Measurements from ENCODE around the gene RBP3. TPM values are rescaled to one million over a fixed set of nuclear protein-coding genes. Genes with fewer than 3 reads are reported as not detected.

RBP3 gene
- total and polyA plus RNA-seq, 2 of the 4 experiments (the other 2 are of a cell fraction) = not detected

GRCh38 chr10:47300429-47300931 is 47.7 kb upstream of the RBP3 start:
- H3K27me3 ChIP-seq (ENCODE audit: control insufficient read depth, insufficient read depth, low read length) = peaks cover 84% of the 10 kb centered on the region

More at GRCh38 chr10:47300429-47300931, 47.7 kb upstream of the RBP3 start:
- Histone ChIP-seq H3K4me2 (ENCODE audit: low read depth, low read length) (peak overlapping the region; percentile 44; the same call in 1 of the 2 replicates), H4K5ac (ENCODE audit: low read depth, low read length) (no peak overlapping the region), H3K4me1 (ENCODE audit: control insufficient read depth, insufficient read depth, low read length) (no peaks in the 10 kb centered on the region; the same call in 1 of the 2 replicates), H2BK15ac (ENCODE audit: low read depth, low read length) (no peak overlapping the region), H3K56ac (ENCODE audit: extremely low read depth, insufficient read depth, low read length) (no peak overlapping the region), H3K79me1 (ENCODE audit: low read depth in 1 of 2, low read length in 2 of 2) (no peaks in the 10 kb centered on the region), H2BK120ac (ENCODE audit: low read depth, low read length) (no peak overlapping the region), H3K9ac (ENCODE audit: low read depth, low read length) (no peak overlapping the region), H3K23ac (ENCODE audit: low read depth, low read length) (no peak overlapping the region), H2AK5ac (ENCODE audit: low read depth, low read length) (no peak overlapping the region), H2AFZ (replicated peaks; ENCODE audit: low read length, poor library complexity) (peak overlapping the region; percentile 46), H2AK9ac (replicated peaks; ENCODE audit: low read depth, low read length, poor library complexity) (no peak overlapping the region), H2BK5ac (ENCODE audit: low read depth, low read length, poor library complexity, severe bottlenecking) (no peak overlapping the region), H4K91ac (ENCODE audit: insufficient read depth, low read depth, low read length) (no peak overlapping the region), H3K9me3 (ENCODE audit: control insufficient read depth, insufficient read depth, low read length) (no peaks in the 10 kb centered on the region), H3K36me3 (ENCODE audit: control insufficient read depth, insufficient read depth, low read length) (no peaks in the 10 kb centered on the region), H3K14ac (replicated peaks; ENCODE audit: low read depth, low read length) (no peak overlapping the region), H2BK20ac (ENCODE audit: low read depth, low read length) (no peak overlapping the region), H4K8ac (ENCODE audit: low read depth in 2 of 2, low read length in 2 of 2) (no peak overlapping the region), H3K27ac (ENCODE audit: insufficient read depth, low read length) (no peak overlapping the region), H4K20me1 (ENCODE audit: insufficient read depth, low read length) (no peaks in the 10 kb centered on the region), H3K9me1 (ENCODE audit: insufficient read depth, low read length) (no peaks in the 10 kb centered on the region; the same call in 1 of the 2 replicates), H3K18ac (ENCODE audit: low read depth, low read length) (no peak overlapping the region), H3K4ac (ENCODE audit: low read depth, low read length) (no peak overlapping the region), H3K4me3 (ENCODE audit: insufficient read depth, low read depth, low read length) (peak overlapping the region; percentile 25; the same call in 1 of the 2 replicates)
- ATAC-seq (ENCODE audit: low read depth) (peak; percentile 61), DNase-seq (no peak)
- ChIA-PET CTCF (no interaction called here), POLR2A (ENCODE audit: unreplicated experiment) (no interaction called here)
- TF ChIP-seq BHLHE40 (IDR thresholded peaks at IDR 0.05; ENCODE audit: low read depth, low read length) (no peak), NFE2L2 (IDR thresholded peaks at IDR 0.05; ENCODE audit: low read depth, low read length) (no peak), RAD21 (IDR thresholded peaks at IDR 0.05; ENCODE audit: low read length) (no peak), CEBPB (IDR thresholded peaks at IDR 0.05; ENCODE audit: low read depth, low read length) (no peak), RCOR1 (IDR thresholded peaks at IDR 0.05; ENCODE audit: insufficient replicate concordance, low read length) (no peak), POLR2A (IDR thresholded peaks at IDR 0.05; ENCODE audit: low read depth, low read length) (no peak), MAZ (IDR thresholded peaks at IDR 0.05; ENCODE audit: borderline replicate concordance, low read depth, low read length) (no peak), CHD1 (IDR thresholded peaks at IDR 0.05; ENCODE audit: low read depth, low read length) (no peak), MAFK (IDR thresholded peaks at IDR 0.05; ENCODE audit: low read depth, low read length) (no peak), MXI1 (IDR thresholded peaks at IDR 0.05; ENCODE audit: borderline replicate concordance, low read depth, low read length) (no peak), FOS (IDR thresholded peaks at IDR 0.05; ENCODE audit: low read depth, low read length) (no peak), ELK1 (IDR thresholded peaks at IDR 0.05; ENCODE audit: borderline replicate concordance, low read depth, low read length) (no peak), USF2 (IDR thresholded peaks at IDR 0.05; ENCODE audit: low read depth, low read length) (no peak)
- BruUV-seq (replicated peaks) = no TSS peak
- in situ Hi-C loops (cut with MboI; ENCODE audit: low sequenced_read_pairs) (loop anchor here (10.0 kb wide), 1 partner anchor 276 kb away; no protein-coding TSS in a partner anchor), intact Hi-C loops (cut with micrococcal nuclease) (no loop called here), dilution Hi-C loops (cut with HindIII; ENCODE audit: low sequenced_read_pairs, unreplicated experiment) (no loop called here)
- 0% methylated on average over 31 of the region's 57 CpGs; no CpG with 5 or more reads in 1 of the 2 experiments for WGBS, 2 experiments (ENCODE audit: extremely low coverage in 2 of 2, insufficient read length in 1 of 2)

Data from IMR-90 (cell line).